DOHH2 (cell line): ENCODE data around the gene SLC28A1.

Experiments
- EZH2phosphoT487 ChIP-seq: fragments of 200-600 bp; sonication (generic); IDR thresholded peaks from 2 replicates; pipeline ENCODE4 v1.6.1; 2017; ENCODE audit warnings: borderline replicate concordance, mild to moderate bottlenecking, antibody characterized with exemption, low read length, moderate library complexity, mixed read lengths
- TF ChIP-seq, protein P1 (sequence below): fragments of 200-600 bp; sonication (generic); IDR thresholded peaks from one replicate; pipeline ENCODE4 v1.5.1; 2014; ENCODE audit warnings: antibody characterized with exemption, mild to moderate bottlenecking, low read depth, low read length; ENCODE audit not compliant: poor library complexity, severe bottlenecking

DNA sequence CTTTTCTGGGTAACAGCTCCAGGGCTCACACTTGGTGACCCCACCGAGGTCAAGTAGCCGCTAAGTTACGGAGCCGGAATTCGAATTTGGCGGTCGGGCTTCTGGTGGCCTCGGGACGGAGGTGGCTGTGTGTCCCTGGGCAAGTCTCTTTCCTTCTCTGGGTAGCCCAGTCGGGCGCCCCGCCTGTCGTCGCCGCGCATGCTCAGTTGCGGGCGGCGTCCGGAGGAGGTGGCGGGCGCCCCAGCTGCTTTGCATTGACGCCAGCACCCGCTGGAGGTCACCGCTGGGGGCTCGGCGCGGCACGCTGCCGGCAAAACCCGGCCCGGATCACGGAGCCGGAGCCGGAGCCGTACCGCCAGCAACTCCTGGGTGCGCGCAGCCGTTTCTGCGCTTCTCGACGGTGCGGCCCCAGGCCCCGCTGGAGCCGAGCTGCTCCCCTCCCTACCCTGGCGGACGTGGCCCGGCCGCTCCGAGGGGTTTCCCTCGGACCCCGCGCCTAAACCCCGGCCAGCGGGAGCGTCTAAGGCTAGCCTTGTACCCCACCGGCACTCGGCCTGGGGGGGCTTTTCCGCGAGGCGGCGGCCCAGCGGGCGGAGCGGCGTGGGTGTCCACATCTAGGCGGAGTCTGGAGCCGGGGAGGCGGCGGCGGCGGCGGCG is 96.7 kb downstream of the SLC28A1 start:
- TF ChIP-seq, protein P1, sequence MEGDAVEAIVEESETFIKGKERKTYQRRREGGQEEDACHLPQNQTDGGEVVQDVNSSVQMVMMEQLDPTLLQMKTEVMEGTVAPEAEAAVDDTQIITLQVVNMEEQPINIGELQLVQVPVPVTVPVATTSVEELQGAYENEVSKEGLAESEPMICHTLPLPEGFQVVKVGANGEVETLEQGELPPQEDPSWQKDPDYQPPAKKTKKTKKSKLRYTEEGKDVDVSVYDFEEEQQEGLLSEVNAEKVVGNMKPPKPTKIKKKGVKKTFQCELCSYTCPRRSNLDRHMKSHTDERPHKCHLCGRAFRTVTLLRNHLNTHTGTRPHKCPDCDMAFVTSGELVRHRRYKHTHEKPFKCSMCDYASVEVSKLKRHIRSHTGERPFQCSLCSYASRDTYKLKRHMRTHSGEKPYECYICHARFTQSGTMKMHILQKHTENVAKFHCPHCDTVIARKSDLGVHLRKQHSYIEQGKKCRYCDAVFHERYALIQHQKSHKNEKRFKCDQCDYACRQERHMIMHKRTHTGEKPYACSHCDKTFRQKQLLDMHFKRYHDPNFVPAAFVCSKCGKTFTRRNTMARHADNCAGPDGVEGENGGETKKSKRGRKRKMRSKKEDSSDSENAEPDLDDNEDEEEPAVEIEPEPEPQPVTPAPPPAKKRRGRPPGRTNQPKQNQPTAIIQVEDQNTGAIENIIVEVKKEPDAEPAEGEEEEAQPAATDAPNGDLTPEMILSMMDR, result no peak
- no peak for TF ChIP-seq EZH2phosphoT487
